AG08395 (cell line): ENCODE data around the gene ZNF431.
"Not testable (repeated sequence)": the region's sequence is repeated elsewhere in the genome, so short reads cannot be mapped to it uniquely, and the experiment has no call there.

Source experiments
- DNase-seq: peaks from one replicate; pipeline ENCODE4 v3.0.0; 2012; ENCODE audit warnings: mixed read lengths, low spot score

ZNF431 gene

GRCh38 chr19:21141787-21142464 lies at the start of gene ZNF431:
Gene ZNF431, plus strand, starts transcription at chr19:21142040. Its CDS starts 144 bp downstream, at chr19:21142184.
- DNase-seq, result peak; percentile 87

- DNase-seq, result peak; percentile 17
These were observed 49.7 kb upstream of the ZNF431 start for GRCh38 chr19:21092109-21092508.

- no peak for DNase-seq
These were observed 47.4 kb upstream of the ZNF431 start for GRCh38 chr19:21094347-21095025.

- no peak for DNase-seq
These were observed 43.5 kb upstream of the ZNF431 start for GRCh38 chr19:21098291-21098690.

- no peak for DNase-seq
These were observed 40.2 kb upstream of the ZNF431 start for GRCh38 chr19:21101521-21102242.

GRCh38 chr19:21109116-21109515 lies 32.7 kb upstream of the ZNF431 start:
- DNase-seq, result no peak

- DNase-seq, result no peak
These were observed 31.7 kb upstream of the ZNF431 start for GRCh38 chr19:21110183-21110582.

GRCh38 chr19:21115430-21115829 lies 26.4 kb upstream of the ZNF431 start:
- no peak for DNase-seq

GRCh38 chr19:21117041-21117907 lies 24.6 kb upstream of the ZNF431 start:
- DNase-seq, result no peak

GRCh38 chr19:21126078-21126477 lies 15.8 kb upstream of the ZNF431 start:
- no peak for DNase-seq

- DNase-seq, result no peak
These were observed 14.8 kb upstream of the ZNF431 start for GRCh38 chr19:21127001-21127400.

- DNase-seq, result no peak
These were observed 13.9 kb upstream of the ZNF431 start for GRCh38 chr19:21127898-21128297.

GRCh38 chr19:21128901-21129698 lies 12.7 kb upstream of the ZNF431 start:
- no peak for DNase-seq

- DNase-seq, result no peak
These were observed 11.6 kb upstream of the ZNF431 start for GRCh38 chr19:21130097-21130775.

GRCh38 chr19:21133633-21134032 lies 8.2 kb upstream of the ZNF431 start:
- DNase-seq, result no peak

- no peak for DNase-seq
These were observed 6.9 kb upstream of the ZNF431 start for GRCh38 chr19:21134934-21135366.

- DNase-seq, result no peak
These were observed 6.4 kb upstream of the ZNF431 start for GRCh38 chr19:21135433-21135832.

- DNase-seq, result no peak
These were observed 3.7 kb upstream of the ZNF431 start for GRCh38 chr19:21138130-21138529.

- DNase-seq, result not testable (repeated sequence)
These were observed 834 bp upstream of the ZNF431 start for GRCh38 chr19:21141006-21141405.

GRCh38 chr19:21143428-21143827 lies 1.6 kb downstream of the ZNF431 start:
- DNase-seq, result no peak

- DNase-seq, result no peak
These were observed 2.0 kb downstream of the ZNF431 start for GRCh38 chr19:21143854-21144253.
